ENCODE results near the gene ACADS. TPM values are rescaled to one million over a fixed set of nuclear protein-coding genes. Genes with fewer than 3 reads are reported as not detected.

ACADS gene
- total and polyA plus RNA-seq, 2 of the 8 experiments (the other 6 are each of a cell fraction or from before 2014, with no cell fraction given) = 4.9 to 7.5 TPM

- TF ChIP-seq FOSL1 (IDR thresholded peaks at IDR 0.05; ENCODE audit: insufficient read depth, low read depth, low read length) = no peak
- no peak for TF ChIP-seq ZNF274 (IDR thresholded peaks at IDR 0.05; ENCODE audit: borderline replicate concordance, extremely low read depth, low read length)
- no peak for TF ChIP-seq KDM4A (IDR thresholded peaks at IDR 0.05; ENCODE audit: low read depth, low read length, severe bottlenecking)
- no peak for TF ChIP-seq PHF8 (conservative IDR thresholded peaks at IDR 0.05; ENCODE audit: low read depth, low read length)
- TF ChIP-seq, protein P1, sequence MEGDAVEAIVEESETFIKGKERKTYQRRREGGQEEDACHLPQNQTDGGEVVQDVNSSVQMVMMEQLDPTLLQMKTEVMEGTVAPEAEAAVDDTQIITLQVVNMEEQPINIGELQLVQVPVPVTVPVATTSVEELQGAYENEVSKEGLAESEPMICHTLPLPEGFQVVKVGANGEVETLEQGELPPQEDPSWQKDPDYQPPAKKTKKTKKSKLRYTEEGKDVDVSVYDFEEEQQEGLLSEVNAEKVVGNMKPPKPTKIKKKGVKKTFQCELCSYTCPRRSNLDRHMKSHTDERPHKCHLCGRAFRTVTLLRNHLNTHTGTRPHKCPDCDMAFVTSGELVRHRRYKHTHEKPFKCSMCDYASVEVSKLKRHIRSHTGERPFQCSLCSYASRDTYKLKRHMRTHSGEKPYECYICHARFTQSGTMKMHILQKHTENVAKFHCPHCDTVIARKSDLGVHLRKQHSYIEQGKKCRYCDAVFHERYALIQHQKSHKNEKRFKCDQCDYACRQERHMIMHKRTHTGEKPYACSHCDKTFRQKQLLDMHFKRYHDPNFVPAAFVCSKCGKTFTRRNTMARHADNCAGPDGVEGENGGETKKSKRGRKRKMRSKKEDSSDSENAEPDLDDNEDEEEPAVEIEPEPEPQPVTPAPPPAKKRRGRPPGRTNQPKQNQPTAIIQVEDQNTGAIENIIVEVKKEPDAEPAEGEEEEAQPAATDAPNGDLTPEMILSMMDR (IDR thresholded peaks at IDR 0.05; ENCODE audit: control extremely low read depth in 1 of 3, insufficient read depth in 1 of 3, low read depth in 1 of 3, low read length in 3 of 3) = no peak
- TF ChIP-seq ASH2L (IDR thresholded peaks at IDR 0.05; ENCODE audit: low read length) = no peak
- no peak for TF ChIP-seq CREB1 (IDR thresholded peaks at IDR 0.05)
- TF ChIP-seq EP300 (IDR thresholded peaks at IDR 0.05; ENCODE audit: borderline replicate concordance in 1 of 2, low read depth in 2 of 2, low read length in 2 of 2) = no peak
Observed at GRCh38 chr12:120724720-120725119, 906 bp upstream of the ACADS start (continued).
